Uterus (tissue), 2 donors: ENCODE data around the gene PLEKHA4.

ENCODE experiments used
- CTCF ChIP-seq, 4 experiments: fragments of 200-600 bp in 2 of 4; fragments of 450-650 bp in 2 of 4; sonication (generic) in 2 of 4; IDR thresholded peaks; one replicate each; pipeline ENCODE4 v1.5.1; 2016 to 2019; ENCODE audit warnings: antibody characterized with exemption in 4 of 4, mild to moderate bottlenecking in 2 of 4, moderate library complexity in 1 of 4
- POLR2A ChIP-seq, 2 donors: fragments of 450-650 bp; IDR thresholded peaks; one replicate each; pipeline ENCODE4 v1.6.1; 2016; ENCODE audit warnings: antibody characterized with exemption in 2 of 2, mild to moderate bottlenecking in 1 of 2, moderate library complexity in 1 of 2

DNA sequence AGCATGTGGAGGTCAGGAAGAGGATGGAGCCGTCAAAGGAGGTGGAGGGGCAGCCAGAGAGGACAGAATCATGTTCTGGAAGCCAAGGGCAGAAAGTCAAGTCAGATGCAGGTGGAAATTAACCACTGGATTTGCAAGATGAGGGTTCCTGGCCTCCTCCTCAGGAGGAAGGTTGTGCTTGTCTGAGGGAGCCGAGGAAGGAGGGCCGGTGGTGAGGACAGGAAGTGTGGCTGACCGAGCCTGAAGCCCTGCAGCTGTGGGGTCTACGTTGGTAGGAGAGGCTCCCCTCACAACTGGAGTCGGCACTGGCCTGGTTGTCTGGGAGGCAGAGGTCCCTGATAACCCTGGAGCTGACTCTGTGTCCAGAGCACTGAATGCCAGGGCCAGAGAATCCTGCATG, 49.7 kb upstream of the PLEKHA4 start:
- TF ChIP-seq CTCF (IDR thresholded peaks at IDR 0.05), result no peak
- TF ChIP-seq POLR2A (IDR thresholded peaks at IDR 0.05), result no peak
